Loucy (cell line): ENCODE measurements around the gene EFCAB7.

ENCODE experiments used
- EZH2phosphoT487 ChIP-seq: fragments of 200-600 bp; IDR thresholded peaks from 2 replicates; pipeline ENCODE4 v1.6.1; 2018; ENCODE audit warnings: antibody characterized with exemption, mild to moderate bottlenecking, moderate library complexity, borderline replicate concordance
- TF ChIP-seq, protein P1 (sequence below): fragments of 200-600 bp; sonication (generic); conservative IDR thresholded peaks from 2 replicates; pipeline ENCODE4 v1.5.1; 2014; ENCODE audit warnings: mild to moderate bottlenecking, antibody characterized with exemption, low read length

DNA sequence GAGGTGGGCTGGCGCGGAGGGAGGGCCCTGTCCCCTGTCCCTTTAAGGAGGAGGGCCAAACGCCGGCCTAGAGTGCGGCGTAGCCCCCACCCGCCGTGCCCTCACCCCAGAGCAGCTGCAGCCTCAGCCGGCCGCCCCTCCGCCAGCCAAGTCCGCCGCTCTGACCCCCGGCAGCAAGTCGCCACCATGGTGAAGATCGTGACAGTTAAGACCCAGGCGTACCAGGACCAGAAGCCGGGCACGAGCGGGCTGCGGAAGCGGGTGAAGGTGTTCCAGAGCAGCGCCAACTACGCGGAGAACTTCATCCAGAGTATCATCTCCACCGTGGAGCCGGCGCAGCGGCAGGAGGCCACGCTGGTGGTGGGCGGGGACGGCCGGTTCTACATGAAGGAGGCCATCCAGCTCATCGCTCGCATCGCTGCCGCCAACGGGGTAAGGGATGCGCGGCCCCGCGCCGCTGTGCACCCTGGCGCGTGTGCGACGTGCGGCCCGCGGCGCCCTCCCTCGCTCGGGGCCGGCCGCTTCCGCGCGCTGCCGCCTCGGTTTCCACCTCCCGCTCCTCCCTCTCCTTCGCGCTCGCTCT, 70.1 kb downstream of the EFCAB7 start, which contains the start of gene PGM1:
- TF ChIP-seq, protein P1, sequence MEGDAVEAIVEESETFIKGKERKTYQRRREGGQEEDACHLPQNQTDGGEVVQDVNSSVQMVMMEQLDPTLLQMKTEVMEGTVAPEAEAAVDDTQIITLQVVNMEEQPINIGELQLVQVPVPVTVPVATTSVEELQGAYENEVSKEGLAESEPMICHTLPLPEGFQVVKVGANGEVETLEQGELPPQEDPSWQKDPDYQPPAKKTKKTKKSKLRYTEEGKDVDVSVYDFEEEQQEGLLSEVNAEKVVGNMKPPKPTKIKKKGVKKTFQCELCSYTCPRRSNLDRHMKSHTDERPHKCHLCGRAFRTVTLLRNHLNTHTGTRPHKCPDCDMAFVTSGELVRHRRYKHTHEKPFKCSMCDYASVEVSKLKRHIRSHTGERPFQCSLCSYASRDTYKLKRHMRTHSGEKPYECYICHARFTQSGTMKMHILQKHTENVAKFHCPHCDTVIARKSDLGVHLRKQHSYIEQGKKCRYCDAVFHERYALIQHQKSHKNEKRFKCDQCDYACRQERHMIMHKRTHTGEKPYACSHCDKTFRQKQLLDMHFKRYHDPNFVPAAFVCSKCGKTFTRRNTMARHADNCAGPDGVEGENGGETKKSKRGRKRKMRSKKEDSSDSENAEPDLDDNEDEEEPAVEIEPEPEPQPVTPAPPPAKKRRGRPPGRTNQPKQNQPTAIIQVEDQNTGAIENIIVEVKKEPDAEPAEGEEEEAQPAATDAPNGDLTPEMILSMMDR = no peak
- TF ChIP-seq EZH2phosphoT487 = no peak
